Activated T-cell treated with anti-CD3 and anti-CD28 coated beads for 48 hours (primary cell): ENCODE data around the gene BRD8.
"Not testable (repeated sequence)": the region's sequence is repeated elsewhere in the genome, so short reads cannot be mapped to it uniquely, and the experiment has no call there.

Source experiments
- DNase-seq: peaks from one replicate; pipeline ENCODE4 v3.0.0-alpha.2; 2020; ENCODE audit warnings: low read depth

The BRD8 gene

GRCh38 chr5:138157626-138158025, 20.8 kb downstream of the BRD8 start:
- no peak for DNase-seq

DNA sequence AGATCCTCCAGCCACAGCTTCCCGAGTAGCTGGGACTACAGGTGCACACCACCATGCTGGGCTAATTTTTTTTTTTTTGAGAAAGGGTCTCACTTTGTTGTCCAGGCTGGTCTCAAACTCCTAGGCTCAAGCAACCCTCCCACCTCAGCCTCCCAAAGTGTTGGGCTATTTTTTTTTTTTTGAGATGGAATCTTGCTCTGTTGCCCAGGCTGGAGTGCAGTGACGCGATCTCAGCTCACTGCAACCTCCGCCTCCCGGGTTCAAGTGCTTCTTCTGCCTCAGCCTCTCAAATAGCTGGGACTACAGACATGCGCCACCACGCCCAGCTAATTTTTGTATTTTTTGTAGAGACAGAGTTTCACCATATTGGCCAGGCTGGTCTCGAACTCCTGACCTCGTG, 22.5 kb downstream of the BRD8 start:
- not testable (repeated sequence) for DNase-seq

DNA sequence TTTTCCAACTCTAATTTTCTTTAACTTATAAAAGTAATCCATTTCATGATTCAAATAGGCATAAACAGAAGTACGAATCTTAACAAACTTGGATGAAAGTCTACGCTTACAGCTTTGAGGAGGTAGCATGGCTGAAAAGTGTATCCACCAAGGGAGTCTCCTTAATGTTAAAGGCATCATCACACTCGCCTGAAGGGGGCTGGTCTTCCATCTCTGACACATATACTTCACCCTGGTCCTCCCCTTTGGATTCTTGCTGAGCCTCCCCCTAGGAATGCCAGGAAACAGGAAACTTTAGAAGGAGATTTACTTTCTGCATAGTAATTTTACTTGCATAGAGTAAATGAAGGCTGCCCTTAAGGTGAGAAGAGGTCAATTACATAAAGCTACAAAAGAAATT, 28.9 kb downstream of the BRD8 start:
- DNase-seq, result no peak

DNA sequence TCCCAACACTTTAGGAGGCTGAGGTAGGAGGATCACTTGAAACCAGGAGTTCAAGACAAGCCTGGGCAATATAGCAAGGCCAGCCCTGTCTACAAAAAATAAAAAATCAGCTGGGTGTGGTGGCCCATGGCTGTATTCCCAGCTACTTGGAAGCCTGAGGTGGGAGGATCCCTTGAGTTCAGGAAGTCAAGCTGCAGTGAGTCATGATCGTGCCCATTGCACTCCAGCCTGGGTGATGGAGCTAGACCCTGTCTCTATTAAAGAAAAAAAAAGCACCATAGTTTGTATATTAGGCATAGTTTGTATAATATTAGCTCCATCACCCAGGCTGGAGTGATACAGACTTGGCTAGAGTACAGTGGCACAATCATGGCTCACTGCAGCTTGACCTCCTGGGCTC, 29.6 kb downstream of the BRD8 start:
- no peak for DNase-seq

DNA sequence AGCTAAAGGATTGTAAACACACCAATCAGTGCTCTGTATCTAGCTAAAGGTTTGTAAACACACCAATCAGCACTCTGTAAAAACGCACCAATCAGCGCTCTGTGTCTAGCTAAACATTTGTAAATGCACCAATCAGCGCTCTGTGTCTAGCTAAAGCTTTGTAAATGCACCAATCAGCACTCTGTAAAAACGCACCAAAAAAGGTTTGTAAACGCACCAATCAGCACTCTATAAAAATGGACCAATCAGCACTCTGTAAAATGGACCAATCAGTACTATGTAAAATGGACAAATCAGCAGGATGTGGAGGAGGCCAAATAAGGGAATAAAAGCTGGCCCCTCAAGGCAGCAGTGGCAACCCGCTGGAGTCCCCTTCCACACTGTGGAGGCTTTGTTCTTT, 34.9 kb downstream of the BRD8 start:
- not testable (repeated sequence) for DNase-seq

DNA sequence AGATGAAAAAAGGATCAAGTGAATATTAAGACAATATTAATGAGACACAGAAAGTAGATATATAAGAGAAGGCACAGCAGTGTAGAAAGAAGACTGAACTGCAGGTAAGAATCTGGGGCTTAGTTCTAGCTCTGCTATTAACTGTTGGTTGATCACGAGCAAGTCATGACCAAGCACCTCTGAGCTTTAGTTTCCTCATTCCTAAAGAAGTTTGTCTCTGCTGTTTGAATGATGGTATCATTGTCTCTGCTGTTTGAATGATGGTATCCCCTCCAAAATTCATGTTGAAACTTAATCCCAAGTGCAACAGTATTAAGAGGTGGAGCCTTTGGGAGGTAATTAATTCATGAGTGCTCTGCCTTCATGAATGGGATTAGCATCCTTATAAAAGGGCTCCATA, 36.7 kb downstream of the BRD8 start:
- no peak for DNase-seq

- DNase-seq, result no peak
These were observed 38.2 kb downstream of the BRD8 start for GRCh38 chr5:138140268-138140667.

GRCh38 chr5:138139781-138140090, 38.7 kb downstream of the BRD8 start:
- DNase-seq, result no peak

- DNase-seq, result no peak
These were observed 39.3 kb downstream of the BRD8 start, which contains the start of gene NME5 for GRCh38 chr5:138138949-138139780. NME5 (minus strand) TSS chr5:138139428; CDS start chr5:138138780, 648 bp downstream.

DNA sequence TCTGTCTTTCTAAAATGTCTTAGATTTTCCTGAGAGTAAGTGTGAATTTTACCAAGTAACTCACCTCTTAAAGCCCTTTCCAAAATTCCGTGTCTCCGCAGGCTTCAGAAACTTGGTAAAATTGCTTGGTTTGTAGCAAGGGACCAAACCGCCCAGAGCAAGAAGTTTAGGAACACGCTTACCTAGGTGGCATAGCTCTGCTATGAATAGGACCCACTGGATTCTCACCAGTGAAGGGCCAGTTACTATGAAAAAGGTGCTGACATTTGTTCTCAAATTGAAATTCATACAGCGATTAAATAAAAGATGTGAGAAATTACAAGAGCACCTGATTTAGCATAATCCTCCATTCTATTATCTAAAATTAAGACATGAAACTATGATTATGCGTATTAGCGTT, 45.9 kb downstream of the BRD8 start:
- no peak for DNase-seq

DNA sequence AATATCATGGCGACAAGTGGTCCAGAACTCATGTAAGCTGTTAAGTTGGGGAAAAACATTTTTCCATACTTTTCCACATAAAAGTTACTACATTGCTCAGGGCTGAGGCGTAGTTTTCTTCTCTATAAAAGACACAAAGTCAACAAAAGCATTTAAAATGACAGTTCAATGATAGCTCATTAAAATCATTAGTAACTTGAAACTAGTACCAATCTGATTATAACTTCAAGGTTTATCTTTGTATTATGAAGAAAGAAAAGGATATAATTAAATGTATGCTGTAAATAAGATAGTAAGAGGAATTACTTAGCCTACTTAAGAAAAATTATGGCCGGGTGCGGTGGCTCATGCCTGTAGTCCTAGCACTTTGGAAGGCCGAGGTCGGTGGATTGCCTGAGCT, 49.1 kb downstream of the BRD8 start:
- DNase-seq, result no peak

DNA sequence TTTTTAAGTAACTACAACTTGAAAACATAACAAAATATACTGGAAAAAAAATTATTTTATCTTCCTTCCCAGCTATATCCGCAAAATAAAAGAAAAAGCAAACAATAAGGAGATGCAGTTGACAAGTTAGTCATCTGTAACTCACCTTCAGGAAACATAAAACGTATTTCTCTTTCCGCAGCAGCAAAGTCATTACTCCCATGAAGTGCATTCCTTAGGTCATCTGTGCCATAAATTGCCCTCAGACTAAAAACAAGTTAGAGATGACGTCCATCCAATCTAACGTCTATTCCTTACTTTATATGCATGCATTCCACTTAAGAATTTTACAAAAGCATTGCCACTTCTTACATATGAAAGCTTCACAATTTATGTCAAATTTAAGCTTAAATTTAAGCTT, 50.1 kb downstream of the BRD8 start:
- DNase-seq, result no peak

GRCh38 chr5:138115254-138115653, 63.2 kb downstream of the BRD8 start:
- no peak for DNase-seq

DNA sequence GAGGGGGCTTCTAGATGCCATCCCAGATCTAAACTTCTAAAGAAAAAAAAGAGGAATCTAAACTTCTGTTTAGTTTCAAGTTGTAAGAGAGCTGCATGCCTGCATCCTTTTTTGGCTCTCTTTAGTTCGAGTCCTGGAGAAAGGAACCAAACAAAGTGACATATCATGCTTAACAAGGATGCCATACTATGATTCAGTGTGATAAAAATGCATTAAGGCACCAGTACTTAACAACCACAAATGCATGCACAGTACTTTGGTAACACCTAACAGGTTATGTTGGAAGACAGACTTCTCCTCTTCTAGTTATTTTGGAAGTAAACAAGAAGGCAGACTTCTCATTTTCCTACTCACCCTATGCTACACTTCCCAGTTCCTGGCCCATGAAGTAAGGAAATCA, 66.5 kb downstream of the BRD8 start:
- DNase-seq, result no peak

DNA sequence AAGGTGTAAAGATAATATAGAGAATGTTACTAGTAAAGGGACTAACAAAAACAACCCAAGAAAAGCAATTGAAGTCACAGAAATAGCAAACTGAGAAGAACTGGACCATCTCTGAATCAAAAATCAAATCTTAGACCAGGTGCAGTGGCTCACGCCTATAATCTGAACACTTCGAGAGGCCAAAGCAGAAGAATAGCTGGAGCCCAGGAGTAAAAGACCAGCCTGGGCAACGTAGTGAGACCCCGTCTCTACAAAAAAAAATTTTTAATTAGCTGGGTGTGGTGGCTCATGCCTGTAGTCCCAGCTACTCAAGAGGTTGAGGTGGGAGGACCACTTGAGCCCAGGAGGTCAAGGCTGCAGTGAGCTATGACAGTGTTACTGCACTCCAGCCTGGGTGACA, 67.2 kb downstream of the BRD8 start:
- DNase-seq, result no peak

DNA sequence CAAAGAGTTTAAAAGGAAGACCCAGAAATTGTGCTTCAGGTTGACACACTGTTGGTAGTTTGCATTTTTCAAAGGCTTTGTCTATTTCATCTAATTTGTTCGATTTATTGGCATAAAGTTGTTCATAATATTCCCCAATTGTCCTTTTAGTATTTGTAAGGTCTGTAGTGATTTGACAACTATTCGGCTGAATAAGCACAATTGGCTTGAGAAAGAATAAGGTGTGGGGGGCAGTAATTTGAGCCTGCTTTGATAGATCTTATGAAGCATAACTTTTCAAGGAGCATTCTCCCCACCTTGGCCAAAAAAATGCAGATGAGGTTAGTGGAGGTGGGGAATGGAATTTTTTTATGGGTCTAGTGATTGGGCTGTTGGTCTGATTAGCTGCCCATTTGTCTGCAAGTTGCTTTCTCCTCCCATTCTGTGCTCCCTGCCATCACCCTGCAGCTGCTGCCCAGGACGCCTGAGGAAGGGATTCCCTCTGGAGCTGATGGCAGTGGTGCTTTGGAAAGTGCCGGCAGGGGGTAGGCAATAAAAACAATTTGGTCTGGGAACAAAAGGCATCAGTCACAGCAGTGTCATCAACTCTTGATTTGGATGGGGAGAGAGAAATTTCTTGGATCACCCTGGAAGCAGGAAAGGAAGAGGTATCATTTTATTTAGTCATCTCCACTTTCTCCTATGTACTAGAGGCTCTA, 68.0 kb downstream of the BRD8 start:
- no peak for DNase-seq

DNA sequence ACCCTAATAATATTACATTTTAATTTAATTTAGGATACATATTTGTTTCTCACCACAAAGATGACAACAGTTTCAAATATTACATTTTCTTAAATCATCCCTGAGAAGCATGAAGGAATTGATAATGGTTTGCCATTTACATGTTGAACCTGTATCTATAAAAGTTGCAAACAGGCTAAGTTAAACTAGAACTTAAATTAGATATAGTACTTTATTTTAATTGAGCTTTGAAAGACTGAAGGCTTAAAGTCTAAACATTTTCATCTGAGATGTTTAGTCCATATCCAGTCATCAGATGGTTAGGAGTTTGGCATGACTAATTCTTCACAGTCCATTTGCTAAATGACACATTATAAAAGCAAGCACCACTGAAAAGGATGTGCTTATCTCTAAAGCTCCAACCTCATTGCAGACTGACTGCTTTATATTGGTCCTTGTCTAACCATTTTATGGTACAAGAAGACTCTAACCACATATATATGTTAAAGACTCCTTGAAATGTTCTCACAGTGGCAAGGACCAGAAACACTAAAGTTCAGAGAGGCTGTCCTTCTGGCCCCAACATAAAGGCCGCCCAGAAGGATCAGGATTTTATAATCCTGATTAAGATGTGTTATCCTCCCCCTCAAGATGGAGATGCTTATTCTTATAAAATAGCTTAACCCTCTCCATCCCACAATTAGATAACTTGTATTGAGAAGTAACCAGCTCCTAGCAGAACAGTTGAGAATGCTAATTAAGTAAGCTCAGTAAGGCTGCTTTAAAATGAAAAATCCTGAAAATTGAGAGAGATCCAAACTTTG, 68.8 kb downstream of the BRD8 start:
- DNase-seq, result no peak

- DNase-seq, result no peak
These were observed 71.2 kb downstream of the BRD8 start for GRCh38 chr5:138107213-138107612.

- no peak for DNase-seq
These were observed 72.7 kb downstream of the BRD8 start for GRCh38 chr5:138105709-138106108.

- DNase-seq, result no peak
These were observed 75.2 kb downstream of the BRD8 start for GRCh38 chr5:138103319-138103637.

- DNase-seq, result no peak
These were observed 75.7 kb downstream of the BRD8 start for GRCh38 chr5:138102454-138103318.
